WTC11 (cell line): ENCODE measurements around the gene RASA2. TPM values are rescaled to one million over a fixed set of nuclear protein-coding genes. Genes with fewer than 3 reads are reported as not detected.

Source experiments
- ATAC-seq: fragments of 200-7000 bp; cut with Tn5 transposase; 2 replicates; pipeline ENCODE4 v1.10.0; 2021; ENCODE audit warnings: mild to moderate bottlenecking, moderate library complexity
- CTCF ChIA-PET: fragments of 300-600 bp; sonication (Branson Sonifier 250); formaldehyde crosslinking; loops from one replicate; lab custom pipeline; 2021; ENCODE audit warnings: antibody characterized with exemption; lab: Charles Lee
- POLR2A ChIA-PET: fragments of 350-600 bp; sonication (Branson Sonifier 250); formaldehyde crosslinking; loops from one replicate; lab custom pipeline; 2021; ENCODE audit warnings: antibody characterized with exemption; lab: Charles Lee
- DNase-seq: peaks from one replicate; pipeline ENCODE4 v3.0.0; 2021; ENCODE audit warnings: low spot score
- H3K27ac Mint-ChIP-seq: 2 replicates; pipeline ENCODE4 v1.8.0; 2021; ENCODE audit warnings: mixed read lengths
- H3K27me3 Mint-ChIP-seq: 2 replicates; pipeline ENCODE4 v1.8.0; 2021; ENCODE audit warnings: low read depth, mild to moderate bottlenecking, moderate library complexity, mixed read lengths
- H3K36me3 Mint-ChIP-seq: 2 replicates; pipeline ENCODE4 v1.8.0; 2021; ENCODE audit warnings: mixed read lengths
- H3K4me1 Mint-ChIP-seq: 2 replicates; pipeline ENCODE4 v1.8.0; 2022; ENCODE audit warnings: mixed read lengths
- H3K4me3 Mint-ChIP-seq: 2 replicates; pipeline ENCODE4 v1.8.0; 2021; ENCODE audit warnings: mild to moderate bottlenecking, moderate library complexity, mixed read lengths
- H3K9me3 Mint-ChIP-seq: 2 replicates; pipeline ENCODE4 v1.8.0; 2021; ENCODE audit warnings: mixed read lengths
- AFF4 ChIP-seq: sonication (generic); formaldehyde crosslinking; IDR thresholded peaks from 2 replicates; pipeline ENCODE4 v1.8.1; 2023; ENCODE audit warnings: mild to moderate bottlenecking, missing genetic modification reagents, borderline replicate concordance
- CBFB ChIP-seq: sonication (generic); formaldehyde crosslinking; IDR thresholded peaks from 2 replicates; pipeline ENCODE4 v1.8.1; 2022; ENCODE audit warnings: mild to moderate bottlenecking, low read depth, missing genetic modification reagents
- CREM ChIP-seq: sonication (generic); formaldehyde crosslinking; IDR thresholded peaks from 2 replicates; pipeline ENCODE4 v1.8.1; 2022; ENCODE audit warnings: mild to moderate bottlenecking, missing genetic modification reagents, moderate library complexity
- EMX1 ChIP-seq: fragments of 250-450 bp; sonication (Bioruptor Pico); IDR thresholded peaks from 2 replicates; pipeline ENCODE4 v1.8.0; 2021; ENCODE audit warnings: mild to moderate bottlenecking
- FOXK1 ChIP-seq: sonication (generic); formaldehyde crosslinking; IDR thresholded peaks from 2 replicates; pipeline ENCODE4 v1.8.0; 2022; ENCODE audit warnings: mild to moderate bottlenecking, moderate library complexity, missing genetic modification reagents
- JAZF1 ChIP-seq: fragments of 250-450 bp; sonication (Bioruptor Pico); IDR thresholded peaks from 2 replicates; pipeline ENCODE4 v1.9.0; 2021; ENCODE audit warnings: moderate library complexity, mild to moderate bottlenecking, inconsistent platforms
- MYBL2 ChIP-seq: sonication (generic); formaldehyde crosslinking; IDR thresholded peaks from 2 replicates; pipeline ENCODE4 v1.8.1; 2023; ENCODE audit warnings: mild to moderate bottlenecking, moderate library complexity, missing genetic modification reagents
- NFYB ChIP-seq: sonication (generic); formaldehyde crosslinking; conservative IDR thresholded peaks from 2 replicates; pipeline ENCODE4 v1.8.0; 2022; ENCODE audit warnings: low read depth, missing genetic modification reagents
- TEAD1 ChIP-seq: sonication (generic); formaldehyde crosslinking; IDR thresholded peaks from 2 replicates; pipeline ENCODE4 v1.8.0; 2022; ENCODE audit warnings: mild to moderate bottlenecking, missing genetic modification reagents
- USF1 ChIP-seq: sonication (generic); formaldehyde crosslinking; IDR thresholded peaks from 2 replicates; pipeline ENCODE4 v1.8.0; 2022; ENCODE audit warnings: mild to moderate bottlenecking, missing genetic modification reagents
- ZBTB21 ChIP-seq: sonication (generic); formaldehyde crosslinking; IDR thresholded peaks from 2 replicates; pipeline ENCODE4 v1.8.1; 2023; ENCODE audit warnings: mild to moderate bottlenecking, missing genetic modification reagents, borderline replicate concordance
- ZMAT4 ChIP-seq: fragments of 250-450 bp; sonication (Bioruptor Pico); IDR thresholded peaks from 2 replicates; pipeline ENCODE4 v1.9.0; 2021; ENCODE audit warnings: mild to moderate bottlenecking
- ZNF138 ChIP-seq: sonication (generic); formaldehyde crosslinking; conservative IDR thresholded peaks from 2 replicates; pipeline ENCODE4 v1.8.1; 2022; ENCODE audit warnings: mild to moderate bottlenecking, moderate library complexity, missing genetic modification reagents
- ZNF281 ChIP-seq: sonication (generic); formaldehyde crosslinking; IDR thresholded peaks from 2 replicates; pipeline ENCODE4 v1.8.0; 2023; ENCODE audit warnings: mild to moderate bottlenecking, missing genetic modification reagents
- ZNF423 ChIP-seq: fragments of 250-450 bp; sonication (Bioruptor Pico); IDR thresholded peaks from 2 replicates; pipeline ENCODE4 v2.1.2; 2022; ENCODE audit warnings: mild to moderate bottlenecking, moderate library complexity
- ZNF512 ChIP-seq: sonication (generic); formaldehyde crosslinking; IDR thresholded peaks from 2 replicates; pipeline ENCODE4 v1.8.1; 2022; ENCODE audit warnings: missing genetic modification reagents, borderline replicate concordance
- total RNA-seq: library from RNA; stranded (reverse); gene quantifications from 3 replicates; pipeline ENCODE4 v1.2.3, GENCODE V29; 2021
- TF ChIP-seq, protein P1 (sequence below): fragments of 250-450 bp; sonication (Bioruptor Pico); IDR thresholded peaks from 2 replicates; pipeline ENCODE4 v1.9.0; 2021; ENCODE audit warnings: mild to moderate bottlenecking

RASA2 gene
- total RNA-seq, 1 experiment from 2014 or later, result 13.9 TPM

DNA sequence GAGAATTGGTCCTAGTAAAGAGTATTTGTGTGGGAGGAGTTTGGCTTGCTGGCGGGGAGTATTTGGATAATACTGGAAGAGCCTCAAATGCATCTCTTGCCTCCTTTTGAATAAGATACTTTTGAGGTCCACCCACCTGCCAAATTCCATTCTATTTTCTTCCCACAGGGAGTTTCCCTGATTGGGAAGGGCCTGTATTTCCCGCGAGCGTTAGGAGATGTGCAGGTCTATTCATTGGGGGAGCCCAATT lies 406 bp upstream of the RASA2 start (continued):
- TF ChIP-seq, protein P1, sequence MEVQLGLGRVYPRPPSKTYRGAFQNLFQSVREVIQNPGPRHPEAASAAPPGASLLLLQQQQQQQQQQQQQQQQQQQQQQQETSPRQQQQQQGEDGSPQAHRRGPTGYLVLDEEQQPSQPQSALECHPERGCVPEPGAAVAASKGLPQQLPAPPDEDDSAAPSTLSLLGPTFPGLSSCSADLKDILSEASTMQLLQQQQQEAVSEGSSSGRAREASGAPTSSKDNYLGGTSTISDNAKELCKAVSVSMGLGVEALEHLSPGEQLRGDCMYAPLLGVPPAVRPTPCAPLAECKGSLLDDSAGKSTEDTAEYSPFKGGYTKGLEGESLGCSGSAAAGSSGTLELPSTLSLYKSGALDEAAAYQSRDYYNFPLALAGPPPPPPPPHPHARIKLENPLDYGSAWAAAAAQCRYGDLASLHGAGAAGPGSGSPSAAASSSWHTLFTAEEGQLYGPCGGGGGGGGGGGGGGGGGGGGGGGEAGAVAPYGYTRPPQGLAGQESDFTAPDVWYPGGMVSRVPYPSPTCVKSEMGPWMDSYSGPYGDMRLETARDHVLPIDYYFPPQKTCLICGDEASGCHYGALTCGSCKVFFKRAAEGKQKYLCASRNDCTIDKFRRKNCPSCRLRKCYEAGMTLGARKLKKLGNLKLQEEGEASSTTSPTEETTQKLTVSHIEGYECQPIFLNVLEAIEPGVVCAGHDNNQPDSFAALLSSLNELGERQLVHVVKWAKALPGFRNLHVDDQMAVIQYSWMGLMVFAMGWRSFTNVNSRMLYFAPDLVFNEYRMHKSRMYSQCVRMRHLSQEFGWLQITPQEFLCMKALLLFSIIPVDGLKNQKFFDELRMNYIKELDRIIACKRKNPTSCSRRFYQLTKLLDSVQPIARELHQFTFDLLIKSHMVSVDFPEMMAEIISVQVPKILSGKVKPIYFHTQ, result no peak
- TF ChIP-seq ZNF138 (CRISPR knock-in tag) (no peak), ZNF512 (CRISPR knock-in tag) (no peak)

GRCh38 chr3:141487521-141488252 lies 860 bp downstream of the RASA2 start:
- H3K4me3 Mint-ChIP-seq, result peak overlapping the region; percentile 88
- CTCF ChIA-PET, result interaction anchor here (1.1 to 1.4 kb wide), 5 partner anchors 28 to 256 kb away, joined by 3 to 8 read pairs (median 4); partner anchors contain the start of gene PXYLP1
- POLR2A ChIA-PET, result interaction anchor here (0.7 to 1.5 kb wide), 6 partner anchors 11 to 181 kb away, joined by 3 to 5 read pairs (median 3); no protein-coding TSS in a partner anchor

GRCh38 chr3:141489203-141489602 lies 2.4 kb downstream of the RASA2 start:
- ChIA-PET POLR2A (no interaction called here), CTCF (no interaction called here)
- peaks cover 2% of the 10 kb centered on the region; the same call in 1 of the 2 replicates for H3K27me3 Mint-ChIP-seq
- H3K4me3 Mint-ChIP-seq, result no peak overlapping the region
- DNase-seq, result no peak
- no peak for ATAC-seq
- H3K4me1 Mint-ChIP-seq, result peaks cover 44% of the 10 kb centered on the region
- no peak overlapping the region for H3K27ac Mint-ChIP-seq
- no peaks in the 10 kb centered on the region for H3K9me3 Mint-ChIP-seq
- H3K36me3 Mint-ChIP-seq, result no peaks in the 10 kb centered on the region
- TF ChIP-seq JAZF1 (CRISPR knock-in tag), result no peak
- no peak for TF ChIP-seq TEAD1 (CRISPR knock-in tag)
- TF ChIP-seq ZBTB21 (CRISPR knock-in tag), result no peak
- no peak for TF ChIP-seq USF1 (CRISPR knock-in tag)
- no peak for TF ChIP-seq ZNF281
- no peak for TF ChIP-seq NFYB (CRISPR knock-in tag)
- TF ChIP-seq ZMAT4, result no peak
- TF ChIP-seq FOXK1 (CRISPR knock-in tag), result no peak
- TF ChIP-seq EMX1 (CRISPR knock-in tag), result no peak
- no peak for TF ChIP-seq CREM (CRISPR knock-in tag)

More at GRCh38 chr3:141487521-141488252, 860 bp downstream of the RASA2 start:
- Mint-ChIP-seq H3K36me3 (no peaks in the 10 kb centered on the region), H3K9me3 (no peaks in the 10 kb centered on the region)
- DNase-seq, result peak; percentile 79
- TF ChIP-seq CBFB (no peak), FOXK1 (CRISPR knock-in tag) (0 out of 2 replicates have a peak, but pooled peaks have one; percentile 32), ZNF423 (CRISPR knock-in tag) (peak; percentile 83), MYBL2 (0 out of 2 replicates have a peak, but pooled peaks have one; percentile 29), AFF4 (CRISPR knock-in tag) (peak; percentile 36; the same call in 1 of the 2 replicates)
- TF ChIP-seq, all 79 proteins: peak for 4
- ATAC-seq, result peak; percentile 72
- Mint-ChIP-seq H3K27me3 (peaks cover 8% of the 10 kb centered on the region; the same call in 1 of the 2 replicates), H3K4me1 (peaks cover 44% of the 10 kb centered on the region), H3K27ac (peak overlapping the region; percentile 86; the same call in 1 of the 2 replicates)
